ENCODE measurements around the gene NLN.

GRCh38 chr5:65734921-65735320, 12.9 kb downstream of the NLN start:
- TF ChIP-seq CTCF (IDR thresholded peaks at IDR 0.05; ENCODE audit: poor library complexity) (no peak), EZH2 (IDR thresholded peaks at IDR 0.05; ENCODE audit: borderline replicate concordance) (no peak)

Data from hepatocyte (in vitro differentiated cells).